Neuronal stem cell (in vitro differentiated cells): ENCODE results near the gene GREM2.

Source experiments
- DNase-seq: peaks from one replicate; pipeline ENCODE4 v3.0.0-alpha.2; 2013; ENCODE audit warnings: low spot score
- H2AFZ ChIP-seq: one replicate; pipeline ENCODE4 v1.6.1; 2013; ENCODE audit warnings: mild to moderate bottlenecking, low read length, inconsistent platforms
- H2AK5ac ChIP-seq: 2 replicates; pipeline ENCODE4 v1.6.1; 2013; ENCODE audit warnings: low read depth, mild to moderate bottlenecking, inconsistent platforms, low read length, moderate library complexity, mixed read lengths
- H2BK120ac ChIP-seq: 2 replicates; pipeline ENCODE4 v1.6.1; 2013; ENCODE audit warnings: low read depth, mild to moderate bottlenecking, inconsistent platforms, low read length, moderate library complexity, mixed read lengths
- H2BK12ac ChIP-seq: one replicate; pipeline ENCODE4 v1.6.1; 2013; ENCODE audit warnings: low read length, inconsistent platforms
- H2BK15ac ChIP-seq: 2 replicates; pipeline ENCODE4 v1.6.1; 2013; ENCODE audit warnings: mild to moderate bottlenecking, low read length, inconsistent platforms, mixed read lengths
- H2BK5ac ChIP-seq: one replicate; pipeline ENCODE4 v1.6.1; 2013; ENCODE audit warnings: inconsistent platforms, mild to moderate bottlenecking, low read length, moderate library complexity
- H3K14ac ChIP-seq: one replicate; pipeline ENCODE4 v1.6.1; 2013; ENCODE audit warnings: low read length, inconsistent platforms
- H3K18ac ChIP-seq: 2 replicates; pipeline ENCODE4 v1.6.1; 2013; ENCODE audit warnings: low read length, inconsistent platforms
- H3K23ac ChIP-seq: 2 replicates; pipeline ENCODE4 v1.6.1; 2013; ENCODE audit warnings: low read depth, mild to moderate bottlenecking, mixed read lengths, low read length, inconsistent platforms; ENCODE audit not compliant: poor library complexity
- H3K27ac ChIP-seq: replicated peaks from 3 replicates; pipeline ENCODE4 v1.5.1; 2013; ENCODE audit warnings: low read length, inconsistent platforms
- H3K27me3 ChIP-seq, 3 experiments: 2 replicates each; pipeline ENCODE4 v1.6.1; 2013; ENCODE audit warnings: low read length in 3 of 3, mild to moderate bottlenecking in 2 of 3, inconsistent platforms in 1 of 3, low read depth in 1 of 3, mixed read lengths in 1 of 3, moderate library complexity in 1 of 3; ENCODE audit not compliant: control insufficient read depth in 3 of 3, insufficient read depth in 3 of 3
- H3K36me3 ChIP-seq, 2 donors: replicated peaks in 1 of 2; 2 replicates each; pipeline ENCODE4 v1.6.1; 2013; ENCODE audit warnings: low read length in 2 of 2; ENCODE audit not compliant: control insufficient read depth in 2 of 2, insufficient read depth in 2 of 2
- H3K4ac ChIP-seq: 2 replicates; pipeline ENCODE4 v1.6.1; 2013; ENCODE audit warnings: inconsistent platforms, mild to moderate bottlenecking, low read length, moderate library complexity
- H3K4me1 ChIP-seq, 2 donors: 1 replicate in 1 of 2; 2 replicates in 1 of 2; pipeline ENCODE4 v1.6.1; 2013; ENCODE audit warnings: low read length in 2 of 2, low read depth in 1 of 2; ENCODE audit not compliant: control insufficient read depth in 2 of 2, insufficient read depth in 1 of 2
- H3K4me2 ChIP-seq: one replicate; pipeline ENCODE4 v1.6.1; 2013; ENCODE audit warnings: mild to moderate bottlenecking, low read length, inconsistent platforms; ENCODE audit not compliant: insufficient read depth, poor library complexity, severe bottlenecking
- H3K4me3 ChIP-seq, 2 donors: 2 replicates each; pipeline ENCODE4 v1.5.1; 2013; ENCODE audit warnings: low read length in 2 of 2, mild to moderate bottlenecking in 2 of 2, inconsistent platforms in 1 of 2, moderate library complexity in 1 of 2
- H3K79me1 ChIP-seq: one replicate; pipeline ENCODE4 v1.6.1; 2013; ENCODE audit warnings: low read depth, mild to moderate bottlenecking, inconsistent platforms, low read length, moderate library complexity
- H3K9ac ChIP-seq: one replicate; pipeline ENCODE4 v1.6.1; 2013; ENCODE audit warnings: mild to moderate bottlenecking, low read depth, low read length, inconsistent platforms; ENCODE audit not compliant: poor library complexity
- H3K9me3 ChIP-seq, 2 donors: replicated peaks in 1 of 2; 2 replicates each; pipeline versions ENCODE3 to v1.6.1; 2013; ENCODE audit warnings: low read length in 2 of 2, mild to moderate bottlenecking in 2 of 2, inconsistent platforms in 1 of 2, low read depth in 1 of 2, mixed read lengths in 1 of 2, moderate library complexity in 1 of 2; ENCODE audit not compliant: control insufficient read depth in 2 of 2, insufficient read depth in 1 of 2
- H4K8ac ChIP-seq: one replicate; pipeline ENCODE4 v1.6.1; 2013; ENCODE audit warnings: low read depth, mild to moderate bottlenecking, inconsistent platforms, low read length, moderate library complexity
- H4K91ac ChIP-seq: one replicate; pipeline ENCODE4 v1.6.1; 2013; ENCODE audit warnings: low read length, low read depth, mild to moderate bottlenecking, inconsistent platforms; ENCODE audit not compliant: poor library complexity
- WGBS, 2 donors: extraction: QIAGEN DNeasy Blood & Tissue Kit; methylation state at CpG; one replicate each; pipeline ENCODE4 v1.1.7; 2013; ENCODE audit warnings: missing lambda C conversion rate in 2 of 2, mixed read lengths in 1 of 2; ENCODE audit not compliant: insufficient read length in 2 of 2, insufficient replicate concordance in 1 of 2; ENCODE audit errors: extremely low coverage in 2 of 2; 5-methylcytosine and 5-hydroxymethylcytosine counted together

Gene GREM2

GRCh38 chr1:240609527-240610060 is 2.4 kb downstream of the GREM2 start:
- Histone ChIP-seq H3K4me3 (no peak overlapping the region), H4K8ac (no peak overlapping the region), H3K14ac (no peak overlapping the region), H3K18ac (no peak overlapping the region), H2BK15ac (no peak overlapping the region), H3K9ac (no peak overlapping the region), H3K4me1 (peaks cover 5 to 6% of the 10 kb centered on the region in 2 donors), H3K9me3 (no peaks in the 10 kb centered on the region), H3K36me3 (no peaks in the 10 kb centered on the region), H3K23ac (no peak overlapping the region), H3K4me2 (no peak overlapping the region), H2AFZ (no peak overlapping the region), H2AK5ac (no peak overlapping the region), H3K4ac (no peak overlapping the region), H2BK12ac (no peak overlapping the region), H2BK120ac (no peak overlapping the region), H3K79me1 (no peaks in the 10 kb centered on the region), H3K27me3 (peaks cover 2 to 43% (median 12%) of the 10 kb centered on the region in 3 experiments), H2BK5ac (no peak overlapping the region), H4K91ac (no peak overlapping the region), H3K27ac (no peak overlapping the region)
- WGBS, 2 donors: no CpG with 5 or more reads among the region's 6 CpGs
- DNase-seq: no peak

- H3K27ac ChIP-seq: no peak overlapping the region
- H3K27me3 ChIP-seq: peaks cover 2 to 43% (median 12%) of the 10 kb centered on the region in 3 experiments
- H3K79me1 ChIP-seq: no peaks in the 10 kb centered on the region
- no peak overlapping the region for H3K14ac ChIP-seq
- no peak overlapping the region for H3K4ac ChIP-seq
- H3K36me3 ChIP-seq: no peaks in the 10 kb centered on the region
- H3K4me3 ChIP-seq: no peak overlapping the region
- DNase-seq: no peak
- no peak overlapping the region for H2BK5ac ChIP-seq
- no CpG with 5 or more reads among the region's 2 CpGs for WGBS, 2 donors
- no peak overlapping the region for H2BK120ac ChIP-seq
- H2AFZ ChIP-seq: no peak overlapping the region
- no peak overlapping the region for H3K4me2 ChIP-seq
- no peak overlapping the region for H2BK12ac ChIP-seq
- peaks cover 5 to 6% of the 10 kb centered on the region in 2 donors for H3K4me1 ChIP-seq
- no peak overlapping the region for H4K8ac ChIP-seq
- no peak overlapping the region for H4K91ac ChIP-seq
- no peaks in the 10 kb centered on the region for H3K9me3 ChIP-seq
- H2BK15ac ChIP-seq: no peak overlapping the region
- no peak overlapping the region for H3K23ac ChIP-seq
- no peak overlapping the region for H3K18ac ChIP-seq
- H3K9ac ChIP-seq: no peak overlapping the region
- no peak overlapping the region for H2AK5ac ChIP-seq
These were observed 3.2 kb downstream of the GREM2 start for GRCh38 chr1:240608707-240609106.

- no peak overlapping the region for H3K4ac ChIP-seq
- no peak overlapping the region for H4K8ac ChIP-seq
- H4K91ac ChIP-seq: no peak overlapping the region
These were observed 4.9 kb downstream of the GREM2 start for GRCh38 chr1:240607006-240607405.

GRCh38 chr1:240602189-240602588 is 9.8 kb downstream of the GREM2 start:
- Histone ChIP-seq H3K4ac (no peak overlapping the region), H3K27ac (no peak overlapping the region), H3K18ac (no peak overlapping the region), H3K27me3 (no peaks in the 10 kb centered on the region), H2BK12ac (no peak overlapping the region), H4K8ac (no peak overlapping the region), H2BK5ac (no peak overlapping the region), H2AFZ (no peak overlapping the region), H3K14ac (no peak overlapping the region), H2BK15ac (no peak overlapping the region), H3K4me2 (no peak overlapping the region), H3K4me1 (peaks cover 0 to 4% of the 10 kb centered on the region in 2 donors), H3K4me3 (no peak overlapping the region), H3K23ac (no peak overlapping the region), H3K9me3 (no peaks in the 10 kb centered on the region), H2AK5ac (no peak overlapping the region), H2BK120ac (no peak overlapping the region), H3K79me1 (no peaks in the 10 kb centered on the region), H3K9ac (no peak overlapping the region), H4K91ac (no peak overlapping the region), H3K36me3 (no peaks in the 10 kb centered on the region)
- DNase-seq: no peak
- WGBS, 2 donors: no CpG with 5 or more reads among the region's 2 CpGs

More at GRCh38 chr1:240607006-240607405, 4.9 kb downstream of the GREM2 start:
- Histone ChIP-seq H3K14ac (no peak overlapping the region), H3K27ac (no peak overlapping the region), H3K27me3 (peaks cover 2 to 29% (median 12%) of the 10 kb centered on the region in 3 experiments), H2BK120ac (no peak overlapping the region), H3K18ac (no peak overlapping the region), H3K23ac (no peak overlapping the region), H2BK15ac (no peak overlapping the region), H3K4me3 (no peak overlapping the region), H2BK12ac (no peak overlapping the region), H3K36me3 (no peaks in the 10 kb centered on the region), H3K79me1 (no peaks in the 10 kb centered on the region), H3K9ac (no peak overlapping the region), H3K4me2 (no peak overlapping the region), H2BK5ac (no peak overlapping the region), H2AK5ac (no peak overlapping the region), H2AFZ (no peak overlapping the region), H3K9me3 (no peaks in the 10 kb centered on the region), H3K4me1 (peaks cover 5 to 6% of the 10 kb centered on the region in 2 donors)
- WGBS, 2 donors: no CpG with 5 or more reads among the region's 2 CpGs
- DNase-seq: no peak
